ENCODE results near the gene LUZP2. TPM values are rescaled to one million over a fixed set of nuclear protein-coding genes. Genes with fewer than 3 reads are reported as not detected.

LUZP2 gene
- total and polyA plus RNA-seq, 10 donors, result 0.03 to 2.9 (median 0.40) TPM; not detected in 3

- DNase-seq, result no peak
- H3K4me1 ChIP-seq, result no peaks in the 10 kb centered on the region
- H3K36me3 ChIP-seq, result no peaks in the 10 kb centered on the region
- H3K27ac ChIP-seq, result no peak overlapping the region
- intact Hi-C loops (cut with DNase I; ENCODE audit: low total_unique reads), result no loop called here
- TF ChIP-seq CTCF (IDR thresholded peaks at IDR 0.05 in 8 of 11, conservative IDR thresholded peaks at IDR 0.05 in 3 of 11) (no peak), POLR2AphosphoS5 (IDR thresholded peaks at IDR 0.05) (no peak), POLR2A (IDR thresholded peaks at IDR 0.05) (no peak)
- H3K27me3 ChIP-seq (replicated peaks in 1 of 7), result no peaks in the 10 kb centered on the region
- no peaks in the 10 kb centered on the region for H3K9me3 ChIP-seq
- H3K4me3 ChIP-seq, result no peak overlapping the region
Measured at GRCh38 chr11:24760681-24761080, 263.8 kb downstream of the LUZP2 start.

- no peak for DNase-seq
- H3K9me3 ChIP-seq, result peaks cover 0 to 3% (median 0%) of the 10 kb centered on the region in 8 donors
- 49 to 86% (median 83%) methylated on average over 2 of the region's 2 CpGs for WGBS, 5 donors
- no peak overlapping the region for H3K4me3 ChIP-seq
- intact Hi-C loops (cut with DNase I; ENCODE audit: low total_unique reads), result no loop called here
- no peaks in the 10 kb centered on the region for H3K36me3 ChIP-seq
- no peak for TF ChIP-seq POLR2A (IDR thresholded peaks at IDR 0.05)
- no peak overlapping the region for H3K27ac ChIP-seq
- H3K27me3 ChIP-seq (replicated peaks in 1 of 7), result no peaks in the 10 kb centered on the region
- no peaks in the 10 kb centered on the region for H3K4me1 ChIP-seq
Measured at GRCh38 chr11:24762076-24762475, 265.2 kb downstream of the LUZP2 start.

- Histone ChIP-seq H3K4me3 (no peak overlapping the region), H3K9me3 (peaks cover 0 to 5% (median 0%) of the 10 kb centered on the region in 8 donors), H3K4me1 (no peaks in the 10 kb centered on the region), H3K36me3 (no peaks in the 10 kb centered on the region), H3K27me3 (replicated peaks in 1 of 7) (no peaks in the 10 kb centered on the region), H3K27ac (no peak overlapping the region)
- intact Hi-C loops (cut with DNase I; ENCODE audit: low total_unique reads), result no loop called here
- no peak for DNase-seq
- 63 to 90% (median 79%) methylated on average over 3 of the region's 3 CpGs for WGBS, 5 donors
- no peak for TF ChIP-seq POLR2AphosphoS5 (IDR thresholded peaks at IDR 0.05)
- TF ChIP-seq POLR2A (IDR thresholded peaks at IDR 0.05), result no peak
Measured at GRCh38 chr11:24767411-24767810, 270.6 kb downstream of the LUZP2 start.

- H3K9me3 ChIP-seq, result peaks cover 0 to 4% (median 0%) of the 10 kb centered on the region in 8 donors
- WGBS, 5 donors, result 82 to 93% (median 85%) methylated on average over 3 of the region's 3 CpGs
- H3K27ac ChIP-seq, result no peak overlapping the region
- H3K4me1 ChIP-seq, result no peaks in the 10 kb centered on the region
- intact Hi-C loops (cut with DNase I; ENCODE audit: low total_unique reads), result no loop called here
- H3K4me3 ChIP-seq, result no peak overlapping the region
- no peaks in the 10 kb centered on the region for H3K27me3 ChIP-seq (replicated peaks in 1 of 7)
- DNase-seq, result no peak
- TF ChIP-seq POLR2A (IDR thresholded peaks at IDR 0.05), result no peak
- no peak for TF ChIP-seq POLR2AphosphoS5 (IDR thresholded peaks at IDR 0.05)
- no peak for TF ChIP-seq CTCF (IDR thresholded peaks at IDR 0.05 in 8 of 11, conservative IDR thresholded peaks at IDR 0.05 in 3 of 11)
- no peaks in the 10 kb centered on the region for H3K36me3 ChIP-seq
Measured at GRCh38 chr11:24773322-24773721, 276.5 kb downstream of the LUZP2 start.

- no peak overlapping the region for H3K27ac ChIP-seq
- H3K36me3 ChIP-seq, result no peaks in the 10 kb centered on the region
- 68 to 81% (median 75%) methylated on average over 2 of the region's 2 CpGs for WGBS, 5 donors
- no peak for DNase-seq
- intact Hi-C loops (cut with DNase I; ENCODE audit: low total_unique reads), result no loop called here
- no peaks in the 10 kb centered on the region for H3K4me1 ChIP-seq
- H3K4me3 ChIP-seq, result no peak overlapping the region
- no peaks in the 10 kb centered on the region for H3K27me3 ChIP-seq (replicated peaks in 1 of 7)
- H3K9me3 ChIP-seq, result no peaks in the 10 kb centered on the region
- TF ChIP-seq POLR2A (IDR thresholded peaks at IDR 0.05) (no peak), POLR2AphosphoS5 (IDR thresholded peaks at IDR 0.05) (no peak), CTCF (IDR thresholded peaks at IDR 0.05 in 8 of 11, conservative IDR thresholded peaks at IDR 0.05 in 3 of 11) (no peak)
Measured at GRCh38 chr11:24779791-24780190, 282.9 kb downstream of the LUZP2 start.
